Measurements from ENCODE around the gene PTPRR.

- no peak for TF ChIP-seq CTCF (IDR thresholded peaks at IDR 0.05; ENCODE audit: low read depth, low read length, missing input control)
- TF ChIP-seq FOXA1 (IDR thresholded peaks at IDR 0.05), result no peak
Measured at GRCh38 chr12:70627677-70628076, 292.9 kb downstream of the PTPRR start.

Data from liver (tissue), 2 donors.